GM19452 (cell line): ENCODE data around the gene CLEC1B.
"Not testable (repeated sequence)": the region's sequence is repeated elsewhere in the genome, so short reads cannot be mapped to it uniquely, and the experiment has no call there.

Source experiments
- ATAC-seq: cut with Tn5 transposase; IDR thresholded peaks from one replicate; pipeline ENCODE4 v1.9.1; 2021; ENCODE audit not compliant: unreplicated experiment

Gene CLEC1B

GRCh38 chr12:9999016-9999415, at the start of gene CLEC1B:
Gene CLEC1B, minus strand, starts transcription at chr12:9999121. Its CDS starts 21 bp downstream, at chr12:9999100.
- no peak for ATAC-seq

- no peak for ATAC-seq
Observed at GRCh38 chr12:10048526-10048925, 49.6 kb upstream of the CLEC1B start.

DNA sequence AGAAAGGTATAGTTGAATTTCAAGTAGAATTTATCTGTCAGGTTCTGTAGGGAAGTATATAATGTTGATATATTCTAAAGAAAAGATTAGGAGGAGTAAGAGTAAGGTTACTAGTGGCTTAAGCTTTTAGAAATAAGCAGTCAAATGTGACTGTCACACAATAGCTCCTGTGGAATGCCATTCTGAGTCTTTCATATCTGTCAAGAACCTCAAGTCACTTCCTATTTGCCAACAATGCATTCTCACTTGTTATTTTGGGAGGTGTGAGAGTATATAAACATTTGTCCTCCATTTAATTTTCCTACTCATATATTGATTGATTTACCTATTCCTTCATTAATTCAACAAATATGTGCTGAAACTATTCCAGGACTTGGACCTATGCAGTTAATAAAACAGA, 43.2 kb upstream of the CLEC1B start:
- ATAC-seq, result no peak

DNA sequence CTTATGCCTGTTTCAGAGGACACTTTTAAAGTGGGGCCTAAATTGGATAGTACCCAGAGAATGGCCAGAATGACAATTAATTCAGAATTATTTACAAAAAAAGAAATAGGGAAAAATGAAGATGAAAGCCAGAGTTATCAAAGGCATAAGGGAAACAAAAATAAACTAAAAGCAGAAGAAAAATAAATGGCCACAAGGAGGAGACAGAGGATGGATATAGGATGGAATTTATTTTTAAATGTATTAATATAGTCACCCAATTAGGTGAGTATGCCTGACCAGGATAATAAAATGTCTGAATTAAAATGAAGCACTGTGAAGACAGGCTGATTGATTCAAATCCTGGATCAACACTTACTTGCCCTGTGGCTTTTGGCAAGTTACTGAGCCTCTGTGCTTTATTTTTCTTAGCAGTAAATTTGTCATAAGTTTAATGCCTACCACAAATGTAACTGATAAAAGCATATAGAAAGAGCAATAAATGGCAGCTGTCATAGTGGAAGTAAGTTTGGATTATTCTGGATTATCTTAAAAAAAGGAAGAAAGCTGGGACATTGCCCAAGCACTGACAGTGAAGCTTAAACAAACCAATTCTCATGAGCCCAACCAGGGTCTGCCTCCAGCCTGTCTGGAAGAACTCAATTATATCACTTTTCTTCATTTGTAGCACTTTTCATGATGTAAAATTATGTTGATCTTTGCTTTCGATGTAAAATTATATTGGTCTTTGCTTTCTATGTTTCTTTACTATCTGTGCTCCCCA, 35.0 kb upstream of the CLEC1B start:
- ATAC-seq, result no peak

DNA sequence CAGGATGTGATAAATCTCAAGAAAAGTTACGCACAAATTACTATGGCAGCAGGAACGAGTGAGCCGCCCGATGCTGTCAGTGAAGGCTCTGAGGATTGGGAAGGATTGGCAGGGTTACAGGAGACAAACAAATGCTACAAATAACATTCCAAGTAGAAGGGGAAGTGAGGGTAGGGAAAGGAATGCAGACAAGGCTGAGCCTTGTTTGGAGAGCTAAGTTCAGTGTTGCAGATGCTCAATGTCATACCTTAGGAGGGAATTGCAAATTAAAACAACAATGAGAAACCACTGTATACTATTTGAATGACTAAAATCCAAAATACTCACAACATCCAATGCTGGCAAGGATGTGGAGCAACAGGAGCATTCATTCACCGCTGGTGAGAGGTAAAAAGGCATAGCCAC, 32.9 kb upstream of the CLEC1B start:
- no peak for ATAC-seq

- ATAC-seq, result no peak
Observed at GRCh38 chr12:10031321-10031720, 32.4 kb upstream of the CLEC1B start.

- ATAC-seq, result no peak
Observed at GRCh38 chr12:10030446-10030845, 31.5 kb upstream of the CLEC1B start, which contains the start of gene CLEC9A. Gene CLEC9A, plus strand, starts transcription at chr12:10030682. Its CDS starts 22,006 bp downstream, at chr12:10052688.

DNA sequence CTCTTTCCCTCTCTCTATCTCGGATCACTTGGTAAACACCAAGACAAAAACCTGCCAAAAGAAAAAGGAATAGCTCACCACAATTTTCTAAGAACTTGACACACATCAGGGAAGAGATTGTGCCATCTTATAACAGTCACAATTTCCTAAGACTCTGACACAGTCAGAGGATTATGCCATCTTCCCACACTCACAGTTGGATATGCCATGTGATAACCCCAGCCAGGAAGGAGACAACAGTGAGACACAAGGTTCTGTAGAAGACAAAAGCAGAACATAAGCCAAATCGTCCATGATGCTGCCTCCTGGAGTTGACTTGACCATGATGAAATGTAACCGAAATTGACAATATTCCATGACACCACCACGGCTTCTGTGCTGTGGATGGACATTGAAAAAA, 28.8 kb upstream of the CLEC1B start:
- ATAC-seq, result no peak

- no peak for ATAC-seq
Observed at GRCh38 chr12:10027311-10027710, 28.4 kb upstream of the CLEC1B start.

- ATAC-seq, result not testable (repeated sequence)
Observed at GRCh38 chr12:10026666-10027065, 27.7 kb upstream of the CLEC1B start.

DNA sequence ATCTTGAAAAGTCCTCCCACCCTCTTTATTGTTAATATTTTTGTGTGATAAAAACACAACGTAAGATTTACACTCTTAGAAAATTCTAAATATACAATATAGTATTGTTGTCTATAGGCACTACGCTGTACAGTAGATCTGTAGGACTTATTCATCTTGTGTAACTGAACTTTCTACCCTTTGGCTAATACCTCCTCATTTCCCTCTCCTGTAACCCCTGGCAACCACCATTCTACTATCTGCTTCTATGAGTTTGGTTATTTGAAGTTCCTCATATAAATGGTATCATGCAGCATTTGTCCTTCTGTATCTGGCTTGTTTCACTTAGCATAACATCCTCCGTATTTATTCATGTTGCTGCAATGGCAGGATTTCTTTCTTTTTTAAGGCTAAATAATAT, 26.3 kb upstream of the CLEC1B start:
- ATAC-seq, result no peak

- no peak for ATAC-seq
Observed at GRCh38 chr12:10021342-10021741, 22.4 kb upstream of the CLEC1B start.

DNA sequence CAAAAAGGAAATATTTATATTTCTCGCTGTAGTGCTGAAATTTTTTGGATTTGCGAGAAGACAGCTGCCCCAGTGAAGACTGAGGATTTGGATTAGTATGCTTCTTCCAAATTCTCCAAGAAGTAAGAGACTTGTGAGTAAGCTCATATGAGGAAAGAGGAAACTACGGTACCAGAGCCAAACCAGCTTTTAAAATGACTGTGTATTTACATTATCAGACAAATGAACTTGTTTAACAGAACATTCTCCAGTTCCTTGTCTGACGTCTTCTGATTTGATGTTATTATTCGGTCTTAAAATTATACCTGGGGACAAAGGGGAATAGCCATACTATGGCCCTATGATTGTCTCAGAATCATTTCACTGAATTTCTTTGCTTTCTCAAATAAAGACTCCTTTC, 19.5 kb upstream of the CLEC1B start:
- no peak for ATAC-seq

DNA sequence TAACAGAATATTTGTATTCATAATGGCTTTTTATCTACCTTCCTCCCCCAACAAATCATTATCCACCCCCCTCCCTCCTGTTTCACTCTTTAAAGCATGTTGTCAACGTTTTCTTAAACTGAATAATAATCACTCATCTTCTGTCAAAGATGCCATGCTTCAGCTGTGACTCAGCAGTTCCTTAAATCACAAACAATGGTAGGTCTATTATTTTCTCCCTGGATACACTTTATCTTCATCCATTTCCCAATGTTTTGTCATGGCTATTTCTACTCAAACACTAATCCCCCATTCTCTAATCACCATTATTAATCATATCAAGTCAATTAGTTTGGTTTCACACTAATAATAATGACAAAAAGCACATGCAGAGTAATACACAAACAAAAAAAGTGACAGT, 18.0 kb upstream of the CLEC1B start:
- no peak for ATAC-seq

DNA sequence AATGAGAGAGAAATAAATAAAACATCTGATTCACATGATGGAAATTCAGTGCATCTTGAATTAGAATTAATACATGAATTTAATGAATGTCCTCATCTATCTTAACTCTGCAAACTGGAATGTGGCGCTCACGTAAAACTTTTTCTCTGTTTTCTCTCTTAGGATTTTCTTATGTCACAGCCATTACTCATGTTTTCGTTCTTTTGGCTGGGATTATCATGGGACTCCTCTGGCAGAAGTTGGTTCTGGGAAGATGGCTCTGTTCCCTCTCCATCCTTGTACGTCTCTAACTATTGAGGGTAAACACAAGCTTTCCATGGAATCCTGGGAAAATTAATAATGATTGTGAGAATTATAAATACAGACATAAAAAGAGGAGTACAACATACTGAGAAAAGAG, 16.5 kb upstream of the CLEC1B start:
- ATAC-seq, result no peak

GRCh38 chr12:10012630-10013330, 13.9 kb upstream of the CLEC1B start:
- ATAC-seq, result no peak

- ATAC-seq, result no peak
Observed at GRCh38 chr12:10001171-10001776, 2.4 kb upstream of the CLEC1B start.

DNA sequence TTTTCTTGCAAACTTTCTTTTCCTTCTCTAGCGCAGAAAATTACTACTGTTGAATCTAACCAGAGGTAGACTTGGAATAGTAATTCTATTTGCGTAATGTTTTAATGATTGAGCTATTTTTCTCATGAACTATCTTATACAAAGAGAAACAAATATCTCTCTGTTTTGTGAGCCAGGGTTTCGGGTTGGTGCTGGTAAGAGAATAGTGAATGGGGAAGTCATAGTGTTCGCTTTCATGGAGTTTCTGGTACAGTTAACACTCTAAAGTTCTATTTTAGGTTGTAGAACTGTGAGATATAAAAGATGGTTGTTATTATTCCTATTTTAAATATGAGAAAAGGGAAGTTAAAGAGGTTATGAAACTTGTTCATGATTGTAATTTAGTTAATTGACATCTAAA, 6.6 kb downstream of the CLEC1B start:
- no peak for ATAC-seq

DNA sequence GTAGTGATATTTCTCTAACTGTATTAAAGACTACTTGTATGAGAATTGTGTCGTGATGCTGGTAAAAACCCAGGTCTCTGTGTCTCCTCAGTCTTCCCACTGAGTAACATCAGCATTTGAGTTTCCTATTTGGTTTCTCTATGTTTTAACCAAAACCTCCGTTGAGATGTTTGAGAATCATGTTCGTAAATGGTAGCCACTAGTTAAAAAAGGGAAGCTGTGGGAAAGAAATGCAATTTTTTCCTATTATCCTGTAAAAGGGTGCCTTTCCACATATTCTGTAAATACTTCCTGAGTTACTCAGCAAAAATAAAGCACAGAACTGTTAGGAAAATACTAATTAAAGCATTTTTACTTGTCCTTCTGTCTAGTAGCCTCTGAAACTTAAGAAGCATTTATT, 7.0 kb downstream of the CLEC1B start:
- ATAC-seq, result no peak

- ATAC-seq, result no peak
Observed at GRCh38 chr12:9980126-9980525, 18.8 kb downstream of the CLEC1B start.

DNA sequence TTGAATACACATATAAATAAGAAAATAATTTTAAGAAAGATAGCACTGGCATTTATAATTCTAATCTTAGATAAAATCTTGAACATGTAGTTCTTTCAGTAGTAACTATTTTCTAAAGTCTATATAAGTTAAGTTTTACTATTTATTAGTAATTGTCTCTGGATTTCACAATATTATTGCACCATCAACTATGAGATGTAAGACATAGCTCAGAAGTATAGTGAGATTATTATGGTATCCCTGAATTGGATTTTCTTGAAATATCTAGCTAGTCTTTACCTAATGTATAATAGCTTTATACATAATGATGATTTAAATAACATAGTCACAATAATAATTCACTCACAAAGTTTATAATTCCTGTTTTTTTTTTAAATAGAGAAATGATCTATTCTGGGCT, 21.0 kb downstream of the CLEC1B start:
- ATAC-seq, result no peak

- ATAC-seq, result not testable (repeated sequence)
Observed at GRCh38 chr12:9976626-9977025, 22.3 kb downstream of the CLEC1B start.
